NCI-H1436 (cell line): ENCODE measurements around the gene DUSP18.
A peak's percentile ranks its signal among the peaks of the same experiment; 100 is the strongest.
"Not testable (repeated sequence)": the region's sequence is repeated elsewhere in the genome, so short reads cannot be mapped to it uniquely, and the experiment has no call there.

Source experiments
- DNase-seq: peaks from one replicate; lab custom pipeline; 2025; lab: John Stamatoyannopoulos, UW

Gene DUSP18

DNA sequence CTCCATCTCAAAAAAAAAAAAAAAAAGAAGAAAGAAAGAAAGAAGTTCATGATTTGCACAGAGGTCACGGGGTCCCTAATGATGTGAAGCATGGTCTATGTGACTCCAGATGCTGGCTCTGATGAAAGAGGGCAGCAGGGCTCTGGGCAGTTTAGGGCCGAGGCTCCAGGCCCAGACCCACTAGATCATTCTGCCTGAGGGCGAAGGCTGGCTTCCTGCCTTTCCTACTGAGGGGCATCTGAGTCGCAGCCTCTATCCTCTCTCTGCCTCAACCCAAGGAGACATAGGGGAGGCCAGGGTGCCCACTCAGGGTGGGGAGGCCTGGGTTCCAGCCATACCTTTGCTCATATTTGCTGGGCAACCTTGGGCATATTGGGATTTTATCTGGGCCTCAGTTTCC, 27.3 kb downstream of the DUSP18 start:
- no peak for DNase-seq

- no peak for DNase-seq
These were observed 30.0 kb downstream of the DUSP18 start for GRCh38 chr22:30637701-30638114.

- DNase-seq = no peak
These were observed 31.2 kb downstream of the DUSP18 start for GRCh38 chr22:30636226-30637077.

- peak; percentile 84 for DNase-seq
These were observed 32.1 kb downstream of the DUSP18 start, which contains the start of gene SLC35E4 for GRCh38 chr22:30635273-30636225. Gene SLC35E4 (plus strand): TSS chr22:30635781. CDS start chr22:30636451, 670 bp downstream.

DNA sequence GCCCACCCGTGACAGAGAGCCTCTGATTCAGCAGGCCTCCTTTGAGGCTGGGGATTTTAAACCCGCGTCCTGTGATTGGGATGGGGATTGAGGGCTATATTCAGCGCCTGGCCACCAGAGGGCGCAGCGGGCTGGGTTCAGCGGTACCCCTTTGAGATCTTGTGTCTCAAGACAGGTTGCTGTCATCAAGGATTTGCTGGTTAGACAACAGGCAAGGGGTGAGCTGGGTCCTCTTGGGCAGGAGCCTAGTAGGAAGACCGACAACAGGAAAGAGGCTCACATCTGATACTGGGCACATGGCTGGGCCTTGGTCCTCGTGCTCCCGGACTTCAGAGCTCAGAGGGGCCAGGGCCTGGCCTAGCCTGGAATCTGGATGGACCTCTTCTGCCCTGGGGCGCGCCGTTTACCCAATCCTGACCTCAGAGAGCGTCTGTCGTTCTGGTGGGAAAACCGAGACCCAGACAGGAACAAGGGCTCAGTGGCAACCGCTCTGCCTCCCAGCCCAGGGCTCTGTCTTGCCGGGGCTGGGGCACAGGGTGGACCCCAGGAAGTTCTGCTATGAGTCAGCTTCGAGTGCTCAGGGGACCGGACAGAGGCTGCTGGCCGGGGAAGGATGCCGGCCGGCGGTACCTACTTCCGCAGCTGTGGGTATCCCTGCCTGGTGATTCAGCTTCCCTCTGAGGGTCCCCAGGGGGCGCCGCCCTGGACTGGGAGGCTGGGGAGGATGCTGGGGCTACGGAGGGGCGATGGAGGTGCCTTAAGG, 33.0 kb downstream of the DUSP18 start:
- DNase-seq = peak; percentile 80

GRCh38 chr22:30631469-30631868, 36.2 kb downstream of the DUSP18 start:
- DNase-seq = not testable (repeated sequence)

DNA sequence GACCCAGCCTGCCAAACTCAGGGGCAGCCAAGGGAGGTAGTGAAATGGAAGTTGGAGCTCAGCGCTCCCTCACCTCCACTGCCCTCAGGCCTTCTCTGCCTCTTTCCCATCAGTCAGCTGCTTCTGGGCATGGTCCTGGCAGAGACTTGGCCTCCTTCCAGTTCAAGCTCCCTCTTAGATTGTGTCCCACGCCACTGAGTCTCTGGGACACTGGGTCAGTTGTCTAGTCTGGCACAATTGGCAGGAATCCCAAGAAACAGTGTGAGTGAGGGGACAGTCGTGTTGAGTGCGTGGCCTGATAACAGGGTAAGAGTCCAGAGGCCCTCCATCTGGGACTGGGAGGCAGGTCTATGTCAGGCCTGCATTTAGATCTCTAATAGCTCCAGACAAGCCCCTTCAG, 39.2 kb downstream of the DUSP18 start:
- DNase-seq = no peak

DNA sequence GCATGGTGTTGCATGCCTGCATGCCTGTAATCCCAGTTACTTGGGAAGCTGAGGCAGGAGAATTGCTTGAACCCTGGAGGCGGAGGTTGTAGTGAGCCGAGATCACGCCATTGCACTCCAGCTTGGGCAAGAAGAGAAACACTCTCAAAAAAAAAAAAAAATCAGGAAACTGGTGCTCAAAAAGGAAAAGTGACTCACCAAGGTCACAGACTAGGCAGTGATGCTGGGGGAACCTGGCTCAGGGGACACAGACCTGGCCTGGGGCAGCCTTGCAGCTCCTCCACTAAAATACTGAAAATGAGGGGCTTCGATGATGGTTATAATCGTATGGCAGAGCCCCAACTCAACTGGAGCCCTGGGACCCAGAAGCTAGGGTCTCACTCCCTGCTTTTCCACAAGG, 40.2 kb downstream of the DUSP18 start:
- no peak for DNase-seq

DNA sequence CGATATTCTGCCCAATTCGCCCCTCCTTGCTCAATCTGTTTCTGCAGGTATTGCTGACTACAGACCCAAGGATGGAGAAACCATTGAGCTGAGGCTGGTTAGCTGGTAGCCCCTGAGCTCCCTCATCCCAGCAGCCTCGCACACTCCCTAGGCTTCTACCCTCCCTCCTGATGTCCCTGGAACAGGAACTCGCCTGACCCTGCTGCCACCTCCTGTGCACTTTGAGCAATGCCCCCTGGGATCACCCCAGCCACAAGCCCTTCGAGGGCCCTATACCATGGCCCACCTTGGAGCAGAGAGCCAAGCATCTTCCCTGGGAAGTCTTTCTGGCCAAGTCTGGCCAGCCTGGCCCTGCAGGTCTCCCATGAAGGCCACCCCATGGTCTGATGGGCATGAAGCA, 41.3 kb downstream of the DUSP18 start:
- DNase-seq = no peak

GRCh38 chr22:30619909-30620308, 47.8 kb downstream of the DUSP18 start:
- DNase-seq = not testable (repeated sequence)

DNA sequence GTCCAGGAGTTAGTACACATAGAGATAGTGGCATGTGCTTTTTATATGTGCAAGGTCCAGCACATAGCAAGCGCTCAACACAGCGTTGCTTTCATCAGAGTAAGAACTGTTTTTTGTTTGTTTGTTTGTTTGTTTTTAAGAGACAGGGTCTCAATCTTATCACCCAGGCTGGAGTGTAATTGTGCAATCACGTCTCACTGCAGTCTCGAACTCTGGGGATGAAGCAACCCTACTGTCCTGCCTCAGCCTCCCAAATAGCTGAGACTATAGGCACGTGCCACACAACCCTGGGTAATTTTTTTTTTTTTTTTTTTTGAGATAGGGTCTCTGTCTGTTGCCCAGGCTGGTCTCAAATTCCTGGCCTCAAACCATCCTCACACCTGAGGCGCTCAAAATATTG, 49.9 kb downstream of the DUSP18 start:
- no peak for DNase-seq

DNA sequence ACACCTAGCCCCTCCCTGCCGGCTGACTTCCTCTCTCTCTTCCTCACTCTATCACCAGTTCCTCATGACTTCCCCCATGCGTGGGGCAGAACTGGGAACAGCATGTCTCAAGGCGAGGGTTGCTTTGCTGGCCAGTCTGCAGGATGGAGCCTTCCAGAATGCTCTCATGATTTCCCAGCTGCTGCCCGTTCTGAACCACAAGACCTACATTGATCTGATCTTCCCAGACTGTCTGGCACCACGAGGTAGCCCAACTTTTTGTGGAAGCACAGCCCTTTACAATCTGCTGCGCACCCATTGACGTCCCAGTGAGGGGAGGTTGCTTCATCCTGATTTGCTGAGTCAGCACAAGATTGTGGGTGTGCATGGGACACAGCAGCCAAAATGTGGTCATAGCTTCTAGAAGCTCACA, 52.1 kb downstream of the DUSP18 start:
- no peak for DNase-seq

DNA sequence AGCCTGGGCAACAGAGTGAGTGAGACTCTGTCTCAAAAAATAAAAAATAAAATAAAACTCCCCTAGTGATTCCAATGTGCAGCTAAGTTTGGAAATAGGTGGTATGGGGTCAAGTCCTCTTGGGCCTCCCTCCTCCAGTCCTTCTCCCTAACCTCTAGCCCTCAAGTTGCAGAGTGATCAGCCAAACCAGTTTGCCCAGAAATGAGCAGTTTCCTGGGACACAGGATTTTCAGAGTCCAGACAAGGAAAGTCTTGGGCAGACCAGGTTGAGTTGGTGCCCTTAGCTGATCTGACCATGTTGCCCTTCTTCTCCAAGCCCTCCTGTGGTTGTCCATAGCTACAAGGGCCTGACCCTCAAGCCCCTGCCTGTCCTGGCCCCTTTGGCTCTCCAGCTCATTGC, 52.8 kb downstream of the DUSP18 start:
- no peak for DNase-seq

- DNase-seq = no peak
These were observed 53.4 kb downstream of the DUSP18 start for GRCh38 chr22:30614268-30614667.

- no peak for DNase-seq
These were observed 54.9 kb downstream of the DUSP18 start for GRCh38 chr22:30612789-30613188.
